ENCODE results near the gene CSF1R. TPM values are rescaled to one million over a fixed set of nuclear protein-coding genes. Genes with fewer than 3 reads are reported as not detected.

CSF1R gene
- total RNA-seq, 1 donor from 2014 or later, result not detected

DNA sequence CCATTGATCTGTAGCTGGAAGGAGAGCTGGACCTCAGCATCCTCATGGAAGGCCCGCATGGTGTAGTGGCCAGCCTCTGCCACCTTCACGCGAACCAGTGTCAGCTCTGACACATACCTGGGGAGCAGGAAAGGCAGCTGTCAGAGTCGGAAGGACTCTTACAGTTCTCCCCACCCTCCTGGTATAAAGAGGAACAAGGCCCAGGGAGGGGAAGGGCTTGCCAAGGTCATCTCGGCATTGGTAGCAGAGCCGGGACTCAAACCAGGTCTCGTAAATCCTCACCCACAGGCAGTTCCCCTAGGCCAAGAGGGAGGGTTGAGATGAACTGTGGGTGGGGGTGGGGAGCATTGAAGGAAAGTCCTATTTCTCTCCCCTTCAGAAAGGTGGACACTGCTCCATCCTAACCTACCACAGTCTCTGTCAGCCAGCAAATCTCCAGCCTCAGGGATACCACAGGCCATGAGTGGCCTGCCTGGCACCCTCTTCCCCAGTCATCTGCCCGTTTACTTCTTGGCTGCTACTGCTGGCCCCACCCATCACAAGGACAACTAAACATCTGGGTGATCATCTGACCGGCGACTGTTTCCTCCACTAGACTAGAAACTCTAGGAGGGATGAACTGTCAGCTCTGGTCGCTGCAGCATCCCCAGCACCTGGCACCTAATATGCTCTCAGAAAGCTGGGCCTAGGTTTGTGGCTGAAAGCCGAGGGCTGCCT lies 45.8 kb upstream of the CSF1R start:
- no peak for TF ChIP-seq CTCF (IDR thresholded peaks at IDR 0.05; ENCODE audit: insufficient read depth, low read length, severe bottlenecking)
- DNase-seq (ENCODE audit: low read depth) (no peak), FAIRE-seq (no peak)
- Histone ChIP-seq H3K27me3 (ENCODE audit: control insufficient read depth, insufficient read depth, low read length) (peaks cover 2% of the 10 kb centered on the region), H3K4me3 (ENCODE audit: low read depth, low read length) (no peak overlapping the region), H3K36me3 (ENCODE audit: control insufficient read depth, insufficient read depth, low read length) (no peaks in the 10 kb centered on the region)

DNA sequence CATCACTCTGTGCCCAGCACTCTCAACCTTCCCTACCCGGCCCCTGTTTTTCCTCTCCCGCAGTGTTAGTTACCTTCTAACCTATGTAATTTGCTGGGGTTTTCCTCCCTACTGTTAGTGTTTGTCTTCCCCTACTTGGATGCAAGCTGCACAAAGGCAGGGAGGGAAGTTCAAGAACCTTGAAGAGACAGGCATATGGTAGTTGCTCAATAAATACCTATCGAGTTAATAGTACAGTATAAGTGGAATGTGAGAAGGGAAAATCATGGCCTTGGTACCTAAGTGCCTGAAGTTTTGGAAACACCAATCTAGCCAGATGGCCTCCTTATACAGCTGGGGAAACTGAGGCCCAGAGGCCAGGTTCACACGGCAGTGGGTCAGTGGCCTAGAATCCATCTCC lies 45.1 kb upstream of the CSF1R start:
- Histone ChIP-seq H3K4me3 (ENCODE audit: low read depth, low read length) (no peak overlapping the region), H3K27me3 (ENCODE audit: control insufficient read depth, insufficient read depth, low read length) (peaks cover 2% of the 10 kb centered on the region), H3K36me3 (ENCODE audit: control insufficient read depth, insufficient read depth, low read length) (no peaks in the 10 kb centered on the region)
- DNase-seq (ENCODE audit: low read depth) (no peak), FAIRE-seq (no peak)
- TF ChIP-seq CTCF (IDR thresholded peaks at IDR 0.05; ENCODE audit: insufficient read depth, low read length, severe bottlenecking), result no peak

DNA sequence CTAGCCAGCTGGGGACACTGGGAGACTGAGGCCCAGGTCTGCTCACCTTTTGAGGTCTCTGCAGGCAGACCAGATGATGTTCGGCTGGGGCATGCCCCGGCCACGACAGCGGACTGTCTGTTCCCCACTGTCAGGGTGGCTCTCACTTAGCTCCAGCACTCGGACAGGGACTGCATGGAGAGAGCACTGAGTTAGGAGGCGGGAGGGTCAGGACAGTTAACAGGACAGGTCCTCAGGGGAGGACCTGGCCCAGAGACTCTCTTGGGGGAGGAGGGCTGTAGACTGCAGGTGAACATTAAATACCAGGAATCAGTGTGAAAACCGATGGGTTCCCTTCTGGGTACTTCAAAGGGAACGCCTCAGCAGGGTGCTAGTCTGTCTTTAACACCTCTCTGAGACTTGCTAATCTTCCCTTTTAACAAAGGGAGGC lies 44.2 kb upstream of the CSF1R start:
- Histone ChIP-seq H3K36me3 (ENCODE audit: control insufficient read depth, insufficient read depth, low read length) (no peaks in the 10 kb centered on the region), H3K27me3 (ENCODE audit: control insufficient read depth, insufficient read depth, low read length) (peaks cover 2% of the 10 kb centered on the region), H3K4me3 (ENCODE audit: low read depth, low read length) (no peak overlapping the region)
- no peak for DNase-seq (ENCODE audit: low read depth)
- TF ChIP-seq CTCF (IDR thresholded peaks at IDR 0.05; ENCODE audit: insufficient read depth, low read length, severe bottlenecking), result no peak
- no peak for FAIRE-seq

GRCh38 chr5:150129813-150130492 lies 43.6 kb upstream of the CSF1R start:
- H3K27me3 ChIP-seq (ENCODE audit: control insufficient read depth, insufficient read depth, low read length), result peaks cover 2% of the 10 kb centered on the region
- peak; percentile 52 for DNase-seq (ENCODE audit: low read depth)
- H3K4me3 ChIP-seq (ENCODE audit: low read depth, low read length), result no peak overlapping the region
- H3K36me3 ChIP-seq (ENCODE audit: control insufficient read depth, insufficient read depth, low read length), result no peaks in the 10 kb centered on the region
- TF ChIP-seq CTCF (IDR thresholded peaks at IDR 0.05; ENCODE audit: insufficient read depth, low read length, severe bottlenecking), result peak; percentile 93
- no peak for FAIRE-seq

- H3K4me3 ChIP-seq (ENCODE audit: low read depth, low read length), result no peak overlapping the region
- FAIRE-seq, result no peak
These were observed 43.1 kb upstream of the CSF1R start for GRCh38 chr5:150129454-150129812.

More at GRCh38 chr5:150129454-150129812, 43.1 kb upstream of the CSF1R start:
- TF ChIP-seq CTCF (IDR thresholded peaks at IDR 0.05; ENCODE audit: insufficient read depth, low read length, severe bottlenecking), result no peak
- no peak for DNase-seq (ENCODE audit: low read depth)
- no peaks in the 10 kb centered on the region for H3K27me3 ChIP-seq (ENCODE audit: control insufficient read depth, insufficient read depth, low read length)
- no peaks in the 10 kb centered on the region for H3K36me3 ChIP-seq (ENCODE audit: control insufficient read depth, insufficient read depth, low read length)
